ENCODE results near the gene TSGA10. TPM values are rescaled to one million over a fixed set of nuclear protein-coding genes. Genes with fewer than 3 reads are reported as not detected.

Gene TSGA10
- polyA plus RNA-seq, 1 donor = 10.0 TPM

GRCh38 chr2:98948956-98949739 is 205.6 kb downstream of the TSGA10 start:
- no peak for DNase-seq
- no peaks in the 10 kb centered on the region for H3K36me3 ChIP-seq (ENCODE audit: control insufficient read depth, insufficient read depth, low read length)
- peaks cover 2% of the 10 kb centered on the region for H3K27me3 ChIP-seq (ENCODE audit: control insufficient read depth, insufficient read depth, low read length)
- WGBS (ENCODE audit: insufficient coverage, low lambda C conversion rate) = 83% methylated on average over 1 of the region's 5 CpGs
- no peaks in the 10 kb centered on the region for H3K4me1 ChIP-seq (ENCODE audit: control insufficient read depth, insufficient read depth, low read length)
- no peak overlapping the region for H3K4me3 ChIP-seq (ENCODE audit: low read length)
- H3K27ac ChIP-seq (ENCODE audit: low read length) = no peak overlapping the region
- no peaks in the 10 kb centered on the region for H3K9me3 ChIP-seq (ENCODE audit: control insufficient read depth, low read depth, low read length)

- H3K4me3 ChIP-seq (ENCODE audit: low read length) = no peak overlapping the region
- H3K27me3 ChIP-seq (ENCODE audit: control insufficient read depth, insufficient read depth, low read length) = peaks cover 2% of the 10 kb centered on the region
- no peak overlapping the region for H3K27ac ChIP-seq (ENCODE audit: low read length)
- H3K4me1 ChIP-seq (ENCODE audit: control insufficient read depth, insufficient read depth, low read length) = no peaks in the 10 kb centered on the region
- DNase-seq = no peak
- H3K9me3 ChIP-seq (ENCODE audit: control insufficient read depth, low read depth, low read length) = no peaks in the 10 kb centered on the region
- WGBS (ENCODE audit: insufficient coverage, low lambda C conversion rate) = 82% methylated on average over 2 of the region's 8 CpGs
- no peaks in the 10 kb centered on the region for H3K36me3 ChIP-seq (ENCODE audit: control insufficient read depth, insufficient read depth, low read length)
Measured at GRCh38 chr2:98947554-98947953, 207.2 kb downstream of the TSGA10 start.

Other genes starting within 250 kb of the TSGA10 start
- 3.0 TPM for gene CRACDL, start 218.7 kb downstream of the TSGA10 start, polyA plus RNA-seq
- 7.5 TPM for gene C2orf15, start 13.2 kb downstream of the TSGA10 start, polyA plus RNA-seq
- gene LIPT1, start within 50 bp of the TSGA10 start, polyA plus RNA-seq = 18.4 TPM
- gene MITD1, start 26.1 kb upstream of the TSGA10 start, polyA plus RNA-seq = 54.9 TPM
- gene MRPL30, start 26.2 kb upstream of the TSGA10 start, polyA plus RNA-seq = 39.4 TPM
- gene LYG2, start 100.7 kb upstream of the TSGA10 start, polyA plus RNA-seq = 0.16 TPM
- gene LYG1, start 146.3 kb upstream of the TSGA10 start, polyA plus RNA-seq = 3.1 TPM
- 28.1 TPM for gene TXNDC9, start 181.4 kb upstream of the TSGA10 start, polyA plus RNA-seq
- gene EIF5B, start 182.4 kb upstream of the TSGA10 start, polyA plus RNA-seq = 50.4 TPM

All from large intestine (tissue), 3 donors.